GM21529 (cell line): ENCODE results near the gene MAGEB1.
A peak's percentile ranks its signal among the peaks of the same experiment; 100 is the strongest.

Experiments used
- ATAC-seq: cut with Tn5 transposase; IDR thresholded peaks from one replicate; pipeline ENCODE4 v1.9.1; 2021; ENCODE audit not compliant: unreplicated experiment

Gene MAGEB1, protein sequence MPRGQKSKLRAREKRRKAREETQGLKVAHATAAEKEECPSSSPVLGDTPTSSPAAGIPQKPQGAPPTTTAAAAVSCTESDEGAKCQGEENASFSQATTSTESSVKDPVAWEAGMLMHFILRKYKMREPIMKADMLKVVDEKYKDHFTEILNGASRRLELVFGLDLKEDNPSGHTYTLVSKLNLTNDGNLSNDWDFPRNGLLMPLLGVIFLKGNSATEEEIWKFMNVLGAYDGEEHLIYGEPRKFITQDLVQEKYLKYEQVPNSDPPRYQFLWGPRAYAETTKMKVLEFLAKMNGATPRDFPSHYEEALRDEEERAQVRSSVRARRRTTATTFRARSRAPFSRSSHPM

DNA sequence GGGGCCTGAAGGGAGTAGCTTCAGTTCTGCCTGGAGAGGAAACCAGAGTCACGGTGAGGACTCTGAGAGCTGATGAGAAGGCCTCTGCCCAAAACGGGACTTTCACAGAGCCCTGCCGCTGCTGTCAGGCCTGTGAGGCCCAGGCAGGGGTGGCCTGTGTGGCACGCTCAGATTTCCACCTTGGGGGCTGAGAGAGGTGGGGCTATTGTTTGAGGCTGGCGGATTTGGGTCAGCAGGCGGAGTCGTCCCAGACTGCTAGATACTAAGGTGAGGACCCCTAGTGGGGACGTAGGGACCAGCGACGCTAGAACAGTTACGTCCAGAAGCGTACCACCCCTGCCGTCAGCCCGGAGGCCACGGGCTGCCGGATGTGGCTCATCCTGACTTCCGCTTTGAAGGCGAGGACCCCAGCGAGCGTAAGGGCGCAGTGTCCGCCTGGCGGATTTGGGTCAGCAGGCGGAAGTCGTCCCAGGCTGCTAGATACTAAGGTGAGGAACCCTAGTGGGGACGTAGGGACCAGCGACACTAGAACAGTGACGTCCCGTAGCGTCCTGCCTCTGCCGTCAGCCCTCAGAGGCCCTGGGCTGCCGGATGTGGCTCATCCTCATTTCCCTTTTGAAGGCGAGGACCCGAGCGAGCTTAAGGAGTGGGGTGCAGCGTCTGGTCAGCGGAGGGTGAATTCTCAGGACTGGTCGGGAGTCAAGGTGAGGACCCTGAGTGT, at the start of gene MAGEB1:
MAGEB1 (plus strand) TSS at position 378 of the 721 bp plus-strand sequence. CDS start 3,348 bp downstream, outside the sequence.
- no peak for ATAC-seq

DNA sequence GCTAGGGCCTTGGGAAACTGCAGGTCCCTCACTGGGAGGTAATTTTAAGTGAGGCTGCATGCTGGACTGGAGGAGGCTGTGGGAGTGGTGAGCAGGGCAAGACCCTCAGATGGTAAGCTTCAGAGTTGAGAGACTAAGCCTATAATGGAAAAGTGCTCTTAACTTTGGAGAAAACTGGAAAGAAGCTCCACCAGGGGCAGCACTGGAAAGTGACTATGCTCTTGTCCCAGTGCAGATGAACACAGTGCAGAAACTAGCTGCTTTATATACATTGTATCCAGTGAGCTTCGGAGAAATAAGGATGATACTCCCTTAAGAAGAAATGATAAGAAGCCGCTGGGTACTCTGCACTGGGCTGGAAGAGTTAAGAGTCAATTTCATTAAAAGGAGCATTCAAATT, 34.8 kb upstream of the MAGEB1 start:
- no peak for ATAC-seq

DNA sequence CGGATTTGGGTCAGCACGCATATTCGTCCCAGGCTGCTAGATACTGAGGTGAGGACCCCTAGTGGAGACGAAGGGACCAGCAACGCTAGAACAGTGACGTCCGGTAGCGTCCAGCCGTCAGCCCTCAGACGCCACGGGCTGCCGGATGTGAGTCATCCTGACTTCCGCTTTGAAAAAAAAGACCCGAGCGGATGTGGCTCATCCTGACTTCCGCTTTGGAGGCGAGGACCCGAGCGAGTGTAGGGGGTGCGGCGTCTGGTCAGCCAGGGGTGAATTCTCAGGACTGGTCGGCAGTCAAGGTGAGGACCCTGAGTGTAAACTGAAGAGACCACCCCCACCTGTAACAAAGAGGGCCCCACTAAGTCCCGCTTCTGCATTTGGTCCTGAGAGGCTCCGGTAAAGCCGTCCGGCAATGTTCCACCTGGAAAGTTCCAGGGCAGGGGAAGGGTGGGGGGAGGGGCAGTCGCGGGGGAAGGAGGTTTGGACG, 31.5 kb upstream of the MAGEB1 start, which contains the start of gene MAGEB2:
MAGEB2 (plus strand) TSS at position 207 of the 487 bp plus-strand sequence. CDS start 3,018 bp downstream, outside the sequence.
- no peak for ATAC-seq

DNA sequence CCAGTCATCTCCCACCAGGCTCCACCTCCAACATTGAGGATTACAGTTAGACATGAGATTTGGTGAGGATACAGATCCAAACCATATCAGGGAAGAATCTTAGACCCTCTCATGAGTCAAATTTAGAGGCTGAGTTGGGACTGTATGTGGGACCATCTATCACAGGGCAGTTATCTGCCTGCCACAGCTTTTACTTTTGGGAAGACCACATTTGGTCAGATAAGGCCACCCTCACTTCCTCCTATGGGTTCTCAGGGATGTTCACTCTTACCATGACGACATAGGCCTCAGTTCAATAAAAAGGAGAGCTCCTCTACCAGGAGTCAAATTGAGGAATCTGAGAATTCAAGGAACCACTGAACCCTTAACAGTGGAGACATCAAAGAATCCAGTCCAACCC, 29.5 kb upstream of the MAGEB1 start:
- no peak for ATAC-seq

DNA sequence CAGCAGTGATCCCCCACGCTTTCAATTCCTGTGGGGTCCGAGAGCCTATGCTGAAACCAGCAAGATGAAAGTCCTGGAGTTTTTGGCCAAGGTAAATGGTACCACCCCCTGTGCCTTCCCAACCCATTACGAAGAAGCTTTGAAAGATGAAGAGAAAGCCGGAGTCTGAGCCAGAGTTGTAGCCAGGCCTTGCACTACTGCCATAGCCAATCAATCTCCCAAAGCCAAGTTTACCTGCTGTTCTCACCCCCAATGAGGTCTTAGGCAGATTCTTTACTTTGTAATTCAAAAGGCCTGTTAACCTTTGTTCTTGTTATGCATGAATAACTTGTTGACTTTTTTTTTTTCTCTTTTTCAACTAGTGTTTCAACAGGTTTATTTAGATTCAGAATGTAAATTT, 27.6 kb upstream of the MAGEB1 start:
- ATAC-seq, result no peak

DNA sequence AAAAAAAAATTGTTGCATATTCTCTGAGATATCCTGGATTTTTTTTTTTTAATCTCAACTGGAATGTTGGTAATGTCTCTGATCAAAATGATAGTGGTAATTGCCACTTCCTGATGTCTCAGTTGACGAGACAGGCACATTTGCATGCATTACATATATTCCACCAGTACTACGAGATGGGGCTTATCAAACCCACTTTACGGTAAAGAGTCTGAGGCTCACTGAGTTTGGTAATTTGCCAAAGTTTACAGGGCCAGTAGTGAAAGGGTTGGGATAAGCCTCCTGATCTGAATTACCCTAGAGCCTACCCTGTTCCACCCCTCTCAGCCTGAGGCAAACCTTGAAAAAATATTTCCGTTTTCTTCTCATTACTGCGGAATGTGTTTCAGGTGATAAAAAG, 26.3 kb upstream of the MAGEB1 start:
- ATAC-seq, result no peak

DNA sequence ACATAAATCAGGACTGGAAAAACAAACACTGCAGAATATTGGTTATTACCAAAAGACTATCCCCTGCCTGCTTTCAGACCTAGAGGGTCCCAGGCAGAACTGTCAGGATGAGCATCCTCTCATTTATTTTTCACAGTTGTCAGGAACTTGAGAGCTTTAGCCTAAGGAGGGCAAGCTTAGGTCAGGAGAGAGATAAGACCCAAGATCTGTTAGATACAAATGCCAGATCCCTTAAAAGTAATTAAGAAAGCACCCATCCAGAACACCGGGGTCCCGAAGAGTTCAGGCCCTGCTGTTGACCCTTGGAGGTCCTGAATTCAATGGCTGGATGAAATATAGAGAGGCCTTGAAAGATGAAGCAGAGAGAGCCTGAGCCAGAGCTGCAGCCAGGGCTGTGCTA, 22.4 kb upstream of the MAGEB1 start:
- ATAC-seq, result no peak

DNA sequence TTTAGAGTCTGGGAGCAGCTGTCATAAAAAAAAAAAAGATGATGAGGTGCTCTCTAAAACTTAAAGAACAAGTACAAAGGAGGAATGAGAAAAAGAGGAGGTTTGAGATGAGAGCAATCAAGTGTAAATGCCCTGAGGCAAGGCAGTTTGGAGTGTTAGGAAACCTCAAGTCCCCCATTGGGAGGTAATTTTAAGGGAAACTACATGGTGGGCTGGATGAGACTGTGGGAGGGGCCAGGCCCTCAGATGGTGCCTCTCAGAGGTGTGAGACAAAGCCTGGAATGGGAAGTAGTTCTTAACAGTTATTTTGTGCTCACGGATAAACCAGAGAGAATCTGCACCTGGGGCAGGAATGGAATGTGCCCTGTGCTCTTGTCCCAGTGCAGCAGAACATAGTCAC, 18.4 kb upstream of the MAGEB1 start:
- ATAC-seq, result no peak

DNA sequence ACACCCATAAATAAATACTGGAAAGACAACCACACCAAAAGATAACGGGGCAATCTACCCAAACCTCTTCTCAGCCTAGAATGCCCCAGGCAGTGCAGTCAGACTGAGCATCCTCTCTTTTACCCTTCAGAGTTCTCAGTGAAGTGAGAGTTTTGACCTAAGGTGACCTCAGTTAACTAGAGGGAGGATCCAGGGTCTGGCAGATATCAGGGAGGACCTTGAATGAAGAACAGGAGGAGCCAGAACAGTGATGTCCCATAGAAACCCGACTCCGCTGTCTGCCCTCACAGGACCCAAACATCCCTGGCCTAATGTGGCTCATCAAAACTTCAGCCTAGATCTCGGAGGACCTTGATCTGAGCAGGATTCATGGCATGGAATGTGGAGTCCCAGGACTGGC, 16.6 kb upstream of the MAGEB1 start, which contains the start of gene MAGEB3:
MAGEB3 (plus strand) TSS at position 263 of the 400 bp plus-strand sequence. CDS start 5,268 bp downstream, outside the sequence.
- ATAC-seq, result no peak

DNA sequence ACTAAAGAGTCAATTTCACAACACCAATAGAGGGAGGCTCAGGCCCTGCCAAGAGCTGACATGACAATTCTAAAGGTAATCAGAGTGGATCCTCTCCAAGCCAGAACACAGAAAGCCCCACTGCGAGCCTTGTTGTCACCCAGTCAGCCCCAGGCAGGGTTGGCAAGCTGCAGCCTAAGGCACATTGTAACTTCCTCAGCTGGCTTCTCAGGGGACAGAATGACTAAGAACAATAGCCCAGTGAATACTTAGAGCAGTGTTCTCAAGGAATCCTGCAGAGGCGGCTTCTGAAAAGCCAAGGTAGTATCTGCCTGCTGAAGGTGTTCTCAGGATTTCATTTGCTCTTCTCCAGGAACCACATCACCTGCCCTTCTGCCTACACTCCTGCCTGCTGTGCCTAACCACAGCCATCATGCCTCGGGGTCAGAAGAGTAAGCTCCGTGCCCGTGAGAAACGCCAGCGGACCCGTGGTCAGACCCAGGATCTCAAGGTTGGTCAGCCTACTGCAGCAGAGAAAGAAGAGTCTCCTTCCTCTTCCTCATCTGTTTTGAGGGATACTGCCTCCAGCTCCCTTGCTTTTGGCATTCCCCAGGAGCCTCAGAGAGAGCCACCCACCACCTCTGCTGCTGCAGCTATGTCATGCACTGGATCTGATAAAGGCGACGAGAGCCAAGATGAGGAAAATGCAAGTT, 5.1 kb upstream of the MAGEB1 start, which contains the start of gene MAGEB4:
MAGEB4 (plus strand) TSS at position 277 of the 692 bp plus-strand sequence; CDS start at position 413, 136 bp downstream.
- peak; percentile 66 for ATAC-seq

DNA sequence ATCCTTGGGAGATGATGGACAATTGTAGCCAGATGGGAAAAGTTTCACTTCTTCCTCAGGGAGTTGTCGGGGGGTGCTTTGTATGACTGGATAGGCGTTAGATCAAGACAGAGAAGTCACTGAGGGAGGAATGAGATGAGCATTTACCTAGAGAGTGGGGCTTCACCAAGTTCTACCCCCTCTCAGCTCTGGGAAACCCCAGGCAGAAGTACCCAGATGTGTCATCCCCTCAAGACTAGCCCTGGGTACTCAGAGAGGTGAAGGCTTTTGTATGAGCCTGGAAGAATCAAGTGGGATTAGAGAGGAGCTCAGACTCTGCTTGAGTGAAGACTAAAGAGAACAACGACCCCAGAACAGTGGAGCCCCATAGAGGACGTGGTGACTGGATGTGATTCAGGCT, 1.9 kb downstream of the MAGEB1 start:
- ATAC-seq, result no peak

DNA sequence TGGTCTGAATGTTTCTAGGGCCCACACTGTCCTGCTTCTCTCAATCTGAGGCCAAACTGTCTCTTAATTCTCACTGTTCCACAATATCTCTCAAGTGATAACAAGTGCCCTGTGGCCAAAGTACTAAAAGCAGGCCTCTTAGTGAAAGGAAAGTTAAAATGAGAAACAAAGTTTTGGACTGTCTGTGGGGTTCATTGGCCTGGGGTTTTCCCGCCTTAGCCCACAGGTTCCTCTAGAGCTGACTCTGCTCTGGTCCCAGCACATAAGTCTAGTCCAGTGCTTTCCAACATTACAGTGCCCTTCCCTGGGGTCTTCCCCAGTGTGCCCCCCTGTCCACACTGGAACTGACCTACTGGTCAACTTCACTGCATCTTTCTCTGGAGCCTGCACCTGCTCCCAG, 6.3 kb downstream of the MAGEB1 start:
- ATAC-seq, result peak; percentile 69

DNA sequence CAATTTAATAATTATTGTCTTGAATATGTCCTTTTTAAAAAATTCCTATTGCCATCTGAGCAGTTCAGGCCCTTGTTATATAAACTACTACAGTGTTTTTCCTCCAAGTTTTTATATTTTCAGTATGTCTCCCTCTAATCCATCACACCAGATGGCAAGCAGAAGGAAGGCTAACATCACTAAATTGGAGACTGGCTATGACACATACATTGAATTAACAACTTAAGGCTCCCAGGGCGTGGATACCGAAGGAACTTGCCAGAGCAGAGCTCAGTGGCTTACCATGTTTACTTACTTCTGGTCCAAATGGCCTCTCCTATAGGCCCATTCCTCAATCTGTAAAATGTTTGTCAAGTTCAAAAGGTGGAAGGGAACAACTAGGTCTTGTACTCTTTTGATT, 13.0 kb downstream of the MAGEB1 start:
- no peak for ATAC-seq

DNA sequence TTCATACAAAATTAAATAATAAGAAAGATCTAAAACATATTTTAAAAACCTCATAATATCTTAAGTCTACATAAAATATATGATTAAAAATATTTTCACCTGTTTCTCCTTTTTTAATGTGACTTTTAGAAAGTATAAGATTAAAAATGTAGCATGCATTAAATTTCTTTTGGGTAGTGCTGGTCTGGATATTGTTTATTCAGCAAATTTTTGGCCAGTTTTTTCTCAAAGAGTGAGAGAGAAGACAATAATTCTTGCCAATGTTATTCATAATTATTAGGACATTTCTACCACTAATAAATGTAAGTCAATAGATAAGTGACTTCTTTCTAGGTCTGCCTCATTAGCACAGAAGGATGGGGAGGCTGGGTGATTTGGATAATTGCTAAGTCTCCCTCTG, 14.1 kb downstream of the MAGEB1 start:
- ATAC-seq, result no peak

DNA sequence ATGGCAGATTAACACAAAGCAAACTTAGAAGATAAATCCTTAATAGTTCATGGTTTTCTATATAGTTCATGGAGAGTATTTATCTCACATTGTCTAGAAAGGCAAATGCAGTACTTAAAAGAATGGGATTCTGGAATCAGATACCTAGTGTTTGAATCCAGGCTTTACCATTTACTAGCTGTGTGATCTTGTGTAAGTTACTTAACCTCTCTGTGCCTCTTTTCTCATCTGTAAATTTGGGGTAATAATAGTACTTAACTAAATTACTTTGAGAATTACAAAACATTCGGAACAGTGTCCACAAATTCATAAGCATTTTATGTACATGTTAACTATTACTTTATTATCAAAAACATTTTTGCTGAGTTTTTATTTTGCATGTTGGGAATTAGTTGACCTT, 15.8 kb downstream of the MAGEB1 start:
- ATAC-seq, result no peak

DNA sequence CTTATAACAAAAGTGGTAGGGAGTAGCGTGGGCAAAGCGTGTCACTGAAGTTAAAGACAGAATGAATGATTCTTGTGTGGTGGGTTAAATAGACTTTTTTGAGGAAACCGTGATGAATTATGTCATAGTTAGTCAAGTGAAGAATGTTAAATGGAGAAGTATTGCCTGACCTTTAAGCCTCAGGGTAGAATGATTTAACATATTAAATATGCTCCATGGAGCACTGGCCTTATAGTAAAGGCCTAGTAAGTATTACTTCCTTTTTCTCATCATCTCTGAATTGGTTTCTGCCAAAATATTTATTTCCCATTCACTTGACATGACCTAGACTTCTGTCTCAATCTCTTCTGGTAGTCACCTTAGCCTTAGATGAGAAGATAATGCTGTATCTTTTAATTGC, 23.7 kb downstream of the MAGEB1 start:
- ATAC-seq, result no peak

DNA sequence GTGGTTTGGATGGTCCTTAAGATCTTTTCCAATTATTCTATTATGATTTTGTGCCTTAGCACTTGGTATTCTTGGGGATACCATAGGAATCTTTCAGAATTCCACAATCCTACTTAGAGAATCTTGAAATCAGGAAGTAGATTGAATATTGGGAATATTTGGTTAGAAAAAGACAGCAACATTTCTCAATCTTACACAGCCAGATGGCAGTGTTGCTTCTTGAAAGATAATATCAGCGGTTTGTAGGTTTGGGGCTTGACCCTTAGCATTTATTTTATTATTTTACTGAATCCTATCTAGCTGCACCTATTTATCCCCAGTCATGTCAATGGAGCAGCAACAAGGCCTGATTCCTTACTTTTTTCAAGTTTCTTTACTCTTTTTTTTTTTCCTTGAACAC, 28.6 kb downstream of the MAGEB1 start:
- ATAC-seq, result no peak

DNA sequence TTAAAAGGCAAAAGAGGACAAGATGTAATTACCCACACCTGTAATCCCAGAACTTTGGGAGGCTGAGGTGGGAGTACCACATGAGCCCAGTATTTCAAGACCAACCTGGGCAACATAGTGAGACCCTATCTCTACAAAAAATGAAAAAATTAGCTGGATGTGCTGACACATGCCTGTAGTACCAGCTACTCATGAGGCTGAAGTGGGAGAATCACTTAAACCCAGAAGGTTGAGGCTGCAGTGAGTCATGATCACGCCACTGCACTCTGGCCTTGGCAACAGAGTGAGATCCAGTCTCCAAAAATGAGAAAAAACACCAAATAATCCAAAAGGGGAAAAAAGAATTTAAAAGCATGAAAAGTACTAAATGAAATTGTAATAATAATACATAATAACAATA, 31.4 kb downstream of the MAGEB1 start:
- ATAC-seq, result no peak

DNA sequence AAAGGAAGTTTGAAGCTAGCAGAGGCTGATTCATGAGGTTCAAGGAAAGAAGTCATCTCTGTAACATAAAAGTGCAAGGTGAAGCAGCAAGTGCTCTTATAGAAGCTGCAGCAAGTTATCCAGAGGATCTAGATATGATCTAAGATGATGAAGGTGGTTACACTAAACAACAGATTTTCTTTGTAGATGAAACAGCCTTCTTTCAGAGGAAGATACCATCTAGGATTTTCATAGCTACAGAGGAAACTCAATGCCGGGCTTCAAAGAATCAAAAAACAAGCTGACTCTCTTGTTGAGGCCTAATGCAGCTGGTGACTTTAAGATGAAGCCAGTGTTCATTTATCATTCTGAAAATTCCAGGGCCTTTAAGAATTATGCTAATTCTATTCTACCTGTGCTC, 33.5 kb downstream of the MAGEB1 start:
- no peak for ATAC-seq

DNA sequence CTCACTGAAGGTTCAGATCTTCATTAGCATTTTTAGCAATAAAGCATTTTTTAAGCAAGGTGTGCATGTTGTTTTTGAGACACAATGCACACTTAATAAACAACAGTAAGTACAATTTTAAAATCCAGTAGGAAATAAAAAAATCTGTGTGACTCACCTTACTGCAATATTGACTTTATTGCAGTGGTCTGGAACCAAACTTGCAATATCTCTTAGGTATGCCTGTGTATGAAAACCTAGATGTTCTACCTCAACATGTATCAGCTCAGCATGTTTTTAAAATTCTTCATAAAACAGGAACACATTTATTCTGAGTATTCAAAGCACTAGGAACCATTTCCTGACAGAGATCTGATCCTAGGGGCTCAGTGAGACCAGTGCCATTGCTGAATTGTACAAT, 35.6 kb downstream of the MAGEB1 start:
- no peak for ATAC-seq

DNA sequence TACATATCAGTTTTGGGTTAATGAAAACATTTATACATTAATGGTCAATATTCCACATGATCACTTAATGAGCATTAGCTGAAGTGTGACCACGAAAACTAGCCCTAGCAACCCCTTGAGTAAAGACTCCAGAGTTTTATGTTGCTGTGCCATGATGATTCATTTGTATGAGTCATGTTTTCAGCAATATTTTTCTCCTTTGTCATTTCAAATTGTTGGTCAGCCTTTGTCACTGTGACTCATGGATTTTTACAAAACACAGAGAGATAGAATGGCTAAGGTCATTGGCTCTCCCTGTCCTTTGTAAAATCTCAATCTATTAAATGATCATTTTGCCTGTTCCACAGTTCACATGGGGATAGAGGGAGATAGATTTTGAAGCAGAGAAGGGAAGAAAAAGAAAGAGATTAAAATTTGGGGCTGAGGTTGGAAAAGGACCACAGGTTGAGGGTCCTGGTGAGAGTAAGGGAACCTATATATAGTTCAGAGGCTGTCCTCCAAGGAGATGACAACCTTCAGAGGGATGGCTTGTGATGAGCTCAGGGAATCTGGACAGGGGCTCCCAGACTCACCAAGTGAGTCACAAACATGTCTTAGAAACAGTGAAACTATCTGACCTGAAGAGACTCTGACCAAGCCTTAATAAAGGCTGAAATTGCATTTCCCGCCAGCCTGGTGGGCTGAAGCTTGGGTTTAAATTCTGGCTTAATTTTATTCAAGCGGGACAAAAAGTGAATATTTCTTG, 36.7 kb downstream of the MAGEB1 start:
- no peak for ATAC-seq
